CD1c-positive myeloid dendritic cell (primary cell): ENCODE results near the gene GLIPR1L2.
"Not testable (repeated sequence)": the region's sequence is repeated elsewhere in the genome, so short reads cannot be mapped to it uniquely, and the experiment has no call there.

Experiments
- DNase-seq: peaks from one replicate; pipeline ENCODE4 v3.0.0-alpha.2; 2016; ENCODE audit errors: extremely low spot score

Gene GLIPR1L2

GRCh38 chr12:75432924-75433323 lies 42.0 kb downstream of the GLIPR1L2 start:
- no peak for DNase-seq

- peak; percentile 61 for DNase-seq
Measured at GRCh38 chr12:75437564-75437963, 46.7 kb downstream of the GLIPR1L2 start.

- DNase-seq, result no peak
Measured at GRCh38 chr12:75438059-75438754, 47.3 kb downstream of the GLIPR1L2 start.

- DNase-seq, result no peak
Measured at GRCh38 chr12:75439048-75439447, 48.2 kb downstream of the GLIPR1L2 start.

- DNase-seq, result no peak
Measured at GRCh38 chr12:75439930-75440329, 49.0 kb downstream of the GLIPR1L2 start.

GRCh38 chr12:75441687-75442449 lies 51.0 kb downstream of the GLIPR1L2 start:
- DNase-seq, result not testable (repeated sequence)

GRCh38 chr12:75442454-75442853 lies 51.6 kb downstream of the GLIPR1L2 start:
- not testable (repeated sequence) for DNase-seq

GRCh38 chr12:75443709-75444108 lies 52.8 kb downstream of the GLIPR1L2 start:
- no peak for DNase-seq

- DNase-seq, result peak; percentile 4
Measured at GRCh38 chr12:75444429-75445136, 53.7 kb downstream of the GLIPR1L2 start.

- not testable (repeated sequence) for DNase-seq
Measured at GRCh38 chr12:75445137-75445507, 54.2 kb downstream of the GLIPR1L2 start.

- DNase-seq, result no peak
Measured at GRCh38 chr12:75446857-75447256, 56.0 kb downstream of the GLIPR1L2 start.

GRCh38 chr12:75447691-75448393 lies 57.0 kb downstream of the GLIPR1L2 start:
- DNase-seq, result no peak

- no peak for DNase-seq
Measured at GRCh38 chr12:75452675-75453330, 61.9 kb downstream of the GLIPR1L2 start.

- no peak for DNase-seq
Measured at GRCh38 chr12:75455839-75456238, 65.0 kb downstream of the GLIPR1L2 start.

GRCh38 chr12:75457191-75457590 lies 66.3 kb downstream of the GLIPR1L2 start:
- DNase-seq, result no peak

GRCh38 chr12:75457866-75458265 lies 67.0 kb downstream of the GLIPR1L2 start:
- not testable (repeated sequence) for DNase-seq

GRCh38 chr12:75459755-75460154 lies 68.9 kb downstream of the GLIPR1L2 start:
- no peak for DNase-seq

GRCh38 chr12:75460204-75460603 lies 69.3 kb downstream of the GLIPR1L2 start:
- DNase-seq, result no peak

GRCh38 chr12:75471902-75472890 lies 81.3 kb downstream of the GLIPR1L2 start:
- peak; percentile 86 for DNase-seq

- DNase-seq, result no peak
Measured at GRCh38 chr12:75474116-75474515, 83.2 kb downstream of the GLIPR1L2 start.
